CD4-positive, alpha-beta T cell treated with Interleukin-21 for 1 hour (primary cell): ENCODE results near the gene CNIH2.
"Not testable (repeated sequence)": the region's sequence is repeated elsewhere in the genome, so short reads cannot be mapped to it uniquely, and the experiment has no call there.

Source experiments
- DNase-seq: peaks from one replicate; pipeline ENCODE4 v3.0.0-alpha.2; 2020

Gene CNIH2

GRCh38 chr11:66292543-66293332 lies 14.8 kb downstream of the CNIH2 start:
- no peak for DNase-seq

GRCh38 chr11:66293352-66293751 lies 15.4 kb downstream of the CNIH2 start:
- DNase-seq = no peak

- no peak for DNase-seq
These were observed 16.0 kb downstream of the CNIH2 start for GRCh38 chr11:66293777-66294625.

- no peak for DNase-seq
These were observed 16.9 kb downstream of the CNIH2 start for GRCh38 chr11:66294626-66295620.

- DNase-seq = no peak
These were observed 19.6 kb downstream of the CNIH2 start for GRCh38 chr11:66297610-66298009.

- DNase-seq = no peak
These were observed 21.2 kb downstream of the CNIH2 start for GRCh38 chr11:66299186-66299585.

GRCh38 chr11:66302656-66303055 lies 24.7 kb downstream of the CNIH2 start:
- DNase-seq = no peak

GRCh38 chr11:66309475-66309874 lies 31.5 kb downstream of the CNIH2 start:
- no peak for DNase-seq

GRCh38 chr11:66310324-66310723 lies 32.3 kb downstream of the CNIH2 start:
- DNase-seq = no peak

GRCh38 chr11:66310803-66311440 lies 32.9 kb downstream of the CNIH2 start:
- DNase-seq = not testable (repeated sequence)

- no peak for DNase-seq
These were observed 33.5 kb downstream of the CNIH2 start for GRCh38 chr11:66311470-66311964.

GRCh38 chr11:66311965-66312548 lies 34.1 kb downstream of the CNIH2 start:
- DNase-seq = peak; percentile 99

- DNase-seq = peak; percentile 98
These were observed 34.8 kb downstream of the CNIH2 start for GRCh38 chr11:66312549-66313320.

- DNase-seq = no peak
These were observed 35.6 kb downstream of the CNIH2 start for GRCh38 chr11:66313321-66314185.

- DNase-seq = no peak
These were observed 36.2 kb downstream of the CNIH2 start for GRCh38 chr11:66314186-66314501.

GRCh38 chr11:66314561-66315497 lies 36.9 kb downstream of the CNIH2 start:
- no peak for DNase-seq

- DNase-seq = no peak
These were observed 37.5 kb downstream of the CNIH2 start for GRCh38 chr11:66315498-66315885.

GRCh38 chr11:66315921-66316811 lies 38.2 kb downstream of the CNIH2 start:
- DNase-seq = no peak
